Renal cortex interstitium (tissue), 11 donors: ENCODE data around the gene NKX1-1. TPM values are rescaled to one million over a fixed set of nuclear protein-coding genes. Genes with fewer than 3 reads are reported as not detected.
"Not testable (repeated sequence)": the region's sequence is repeated elsewhere in the genome, so short reads cannot be mapped to it uniquely, and the experiment has no call there.

ENCODE experiments used
- DNase-seq, 11 donors: peaks; one replicate each; pipeline ENCODE4 v3.0.0-alpha.2; 2013; ENCODE audit warnings: low read depth in 9 of 11, low spot score in 4 of 11; ENCODE audit errors: extremely low read depth in 1 of 11
- polyA plus RNA-seq, 3 donors: library from polyadenylated mRNA; unstranded; fragments of 120-200 nt; gene quantifications; one replicate each; pipeline ENCODE4 v1.2.1, GENCODE V29; 2013; ENCODE audit not compliant: insufficient read length in 3 of 3

Gene NKX1-1
- polyA plus RNA-seq, 3 donors: not detected

GRCh38 chr4:1378559-1379231 lies 27.5 kb downstream of the NKX1-1 start:
- DNase-seq: no peak

GRCh38 chr4:1377606-1378261 lies 28.5 kb downstream of the NKX1-1 start:
- no peak for DNase-seq

- no peak for DNase-seq
Observed at GRCh38 chr4:1376841-1377605, 29.2 kb downstream of the NKX1-1 start.

- DNase-seq: no peak
Observed at GRCh38 chr4:1376391-1376840, 29.8 kb downstream of the NKX1-1 start.

GRCh38 chr4:1375761-1376322 lies 30.4 kb downstream of the NKX1-1 start:
- DNase-seq: no peak

GRCh38 chr4:1375051-1375721 lies 31.1 kb downstream of the NKX1-1 start:
- no peak for DNase-seq

GRCh38 chr4:1374706-1375045 lies 31.6 kb downstream of the NKX1-1 start:
- no peak for DNase-seq

GRCh38 chr4:1373892-1374705 lies 32.1 kb downstream of the NKX1-1 start:
- no peak for DNase-seq

GRCh38 chr4:1372576-1372975 lies 33.7 kb downstream of the NKX1-1 start:
- not testable (repeated sequence) for DNase-seq

- DNase-seq: no peak
Observed at GRCh38 chr4:1371176-1372165, 34.8 kb downstream of the NKX1-1 start.

- DNase-seq: no peak
Observed at GRCh38 chr4:1370321-1371124, 35.7 kb downstream of the NKX1-1 start.

- no peak for DNase-seq
Observed at GRCh38 chr4:1369479-1370079, 36.7 kb downstream of the NKX1-1 start.

- DNase-seq: no peak
Observed at GRCh38 chr4:1369091-1369450, 37.2 kb downstream of the NKX1-1 start.

GRCh38 chr4:1368421-1369090 lies 37.7 kb downstream of the NKX1-1 start:
- no peak for DNase-seq

- DNase-seq: no peak
Observed at GRCh38 chr4:1367936-1368289, 38.3 kb downstream of the NKX1-1 start.
